Ovary (tissue), 3 donors: ENCODE data around the gene MICALL1.

ENCODE experiments used
- EP300 ChIP-seq: sonication (generic); formaldehyde crosslinking; IDR thresholded peaks from one replicate; pipeline ENCODE4 v1.6.1; 2017; ENCODE audit warnings: antibody characterized with exemption
- POLR2A ChIP-seq: fragments of 450-650 bp; IDR thresholded peaks from one replicate; pipeline ENCODE4 v1.6.1; 2017; ENCODE audit warnings: antibody characterized with exemption, mild to moderate bottlenecking, moderate library complexity
- TF ChIP-seq, protein P1 (sequence below), 3 donors: fragments of 450-650 bp in 2 of 3; fragments of 200-600 bp in 1 of 3; IDR thresholded peaks; one replicate each; pipeline versions ENCODE4 v1.5.1 to v1.8.0; 2016 to 2022; ENCODE audit warnings: antibody characterized with exemption in 3 of 3, mild to moderate bottlenecking in 1 of 3
- donor health status: DM: no; HTN: no; CAD: no.

GRCh38 chr22:37931893-37932389 lies 25.8 kb downstream of the MICALL1 start:
- TF ChIP-seq, protein P1, sequence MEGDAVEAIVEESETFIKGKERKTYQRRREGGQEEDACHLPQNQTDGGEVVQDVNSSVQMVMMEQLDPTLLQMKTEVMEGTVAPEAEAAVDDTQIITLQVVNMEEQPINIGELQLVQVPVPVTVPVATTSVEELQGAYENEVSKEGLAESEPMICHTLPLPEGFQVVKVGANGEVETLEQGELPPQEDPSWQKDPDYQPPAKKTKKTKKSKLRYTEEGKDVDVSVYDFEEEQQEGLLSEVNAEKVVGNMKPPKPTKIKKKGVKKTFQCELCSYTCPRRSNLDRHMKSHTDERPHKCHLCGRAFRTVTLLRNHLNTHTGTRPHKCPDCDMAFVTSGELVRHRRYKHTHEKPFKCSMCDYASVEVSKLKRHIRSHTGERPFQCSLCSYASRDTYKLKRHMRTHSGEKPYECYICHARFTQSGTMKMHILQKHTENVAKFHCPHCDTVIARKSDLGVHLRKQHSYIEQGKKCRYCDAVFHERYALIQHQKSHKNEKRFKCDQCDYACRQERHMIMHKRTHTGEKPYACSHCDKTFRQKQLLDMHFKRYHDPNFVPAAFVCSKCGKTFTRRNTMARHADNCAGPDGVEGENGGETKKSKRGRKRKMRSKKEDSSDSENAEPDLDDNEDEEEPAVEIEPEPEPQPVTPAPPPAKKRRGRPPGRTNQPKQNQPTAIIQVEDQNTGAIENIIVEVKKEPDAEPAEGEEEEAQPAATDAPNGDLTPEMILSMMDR (IDR thresholded peaks at IDR 0.05), result no peak
- no peak for TF ChIP-seq EP300
- TF ChIP-seq POLR2A, result no peak
